NCI-H526 (cell line): ENCODE data around the gene TNNT2.
A peak's percentile ranks its signal among the peaks of the same experiment; 100 is the strongest.

ENCODE experiments used
- DNase-seq, 2 experiments: peaks; one replicate each; lab custom pipeline; 2025; lab: John Stamatoyannopoulos, UW

Gene TNNT2

DNA sequence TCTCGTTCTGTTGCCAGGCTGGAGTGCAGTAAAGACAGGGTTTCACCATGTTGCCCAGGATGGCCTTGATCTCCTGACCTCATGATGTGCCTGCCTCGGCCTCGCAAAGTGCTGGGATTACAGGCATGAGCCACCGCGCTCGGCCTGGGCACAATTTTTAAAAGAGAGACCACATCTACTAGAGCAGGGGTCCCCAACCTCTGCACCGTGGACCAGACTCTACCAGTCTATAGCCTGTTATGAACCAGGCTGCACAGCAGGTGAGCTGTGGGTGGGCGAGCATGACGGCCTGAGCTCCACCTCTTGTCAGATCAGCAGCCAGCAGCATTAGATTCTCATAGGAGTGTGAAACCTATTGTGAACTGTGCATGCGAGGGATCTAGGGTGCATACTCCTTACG, 20.8 kb downstream of the TNNT2 start:
- no peak for DNase-seq

- no peak for DNase-seq
Measured at GRCh38 chr1:201356236-201356635, 21.2 kb downstream of the TNNT2 start.

- DNase-seq, result no peak
Measured at GRCh38 chr1:201355471-201355870, 22.0 kb downstream of the TNNT2 start.

- DNase-seq, result no peak
Measured at GRCh38 chr1:201354901-201355295, 22.6 kb downstream of the TNNT2 start.

DNA sequence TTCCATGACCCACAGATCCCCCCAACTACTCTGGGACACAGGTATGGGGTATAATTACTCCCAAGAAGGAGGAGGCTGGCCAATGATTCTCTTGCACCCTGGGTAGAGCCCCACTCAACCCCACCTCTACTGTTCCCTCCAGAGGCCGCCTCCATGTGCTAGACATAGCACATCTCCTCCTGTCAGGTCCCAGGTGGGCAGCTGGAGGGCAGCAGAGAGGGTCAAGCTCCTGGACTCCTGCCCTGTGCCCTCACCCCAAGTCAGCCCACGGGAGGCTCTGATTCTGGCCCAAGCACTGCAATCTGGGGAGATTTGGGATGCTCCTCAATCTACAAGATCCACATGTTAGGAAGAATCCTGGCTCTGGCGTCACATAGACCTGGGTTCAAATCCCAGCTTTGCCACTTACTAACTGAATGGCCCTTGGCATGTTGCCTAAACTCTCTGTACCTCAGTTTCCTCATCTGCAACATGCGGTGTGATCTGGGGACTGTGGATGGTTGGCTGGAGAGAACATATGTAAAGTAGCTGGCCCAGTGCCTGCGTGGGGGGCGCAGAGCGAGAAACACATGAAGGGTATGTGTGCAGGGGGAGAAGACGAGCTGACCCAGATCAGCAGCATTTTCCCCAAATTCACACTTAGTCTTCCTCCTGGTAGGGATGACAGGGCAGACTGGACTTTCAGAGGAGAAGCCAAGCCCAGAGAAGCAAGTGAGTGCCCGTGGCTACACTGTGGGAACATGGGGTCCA, 23.2 kb downstream of the TNNT2 start:
- no peak for DNase-seq

- DNase-seq, result no peak
Measured at GRCh38 chr1:201353186-201353940, 24.1 kb downstream of the TNNT2 start.

GRCh38 chr1:201351617-201352016, 25.9 kb downstream of the TNNT2 start:
- no peak for DNase-seq

GRCh38 chr1:201350884-201351283, 26.6 kb downstream of the TNNT2 start:
- no peak for DNase-seq

DNA sequence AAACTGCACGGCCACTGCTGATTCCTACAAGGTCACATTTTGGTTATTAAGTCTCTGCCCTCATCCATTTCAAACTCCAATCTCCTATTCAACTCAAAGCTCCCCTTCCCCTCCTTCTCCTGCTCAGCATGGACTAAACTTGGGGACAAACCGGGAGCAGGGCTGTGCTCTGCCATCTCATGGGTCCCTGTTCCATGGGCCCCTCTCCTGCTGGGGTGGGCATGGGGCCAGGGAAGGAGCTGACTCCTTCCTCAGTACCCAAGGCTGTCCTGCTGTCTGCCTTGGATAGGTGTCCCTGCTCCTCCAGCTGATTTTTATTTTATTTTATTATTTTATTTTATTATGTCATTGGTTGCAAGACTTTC, 27.1 kb downstream of the TNNT2 start:
- no peak for DNase-seq

- DNase-seq, result no peak
Measured at GRCh38 chr1:201349092-201349491, 28.4 kb downstream of the TNNT2 start.

DNA sequence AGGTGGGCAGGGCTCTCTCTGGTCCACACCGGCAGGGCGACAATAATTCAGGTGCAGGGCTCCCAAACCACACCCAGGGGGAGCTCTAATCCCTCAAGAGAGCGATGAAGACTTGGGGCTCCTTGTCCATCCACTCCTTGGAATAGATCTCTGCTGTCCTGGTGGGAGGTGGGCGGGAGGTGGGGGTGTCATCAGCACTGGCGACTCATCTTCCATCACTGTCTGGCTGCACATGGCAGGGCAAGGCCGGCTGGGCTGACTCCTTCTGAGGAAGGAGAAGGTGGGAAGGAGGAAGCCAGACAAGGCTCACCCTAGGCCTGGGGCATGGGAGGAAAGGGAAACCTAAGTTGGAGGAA, 29.3 kb downstream of the TNNT2 start:
- DNase-seq, result peak in 1 of 2 experiments; percentile 61

DNA sequence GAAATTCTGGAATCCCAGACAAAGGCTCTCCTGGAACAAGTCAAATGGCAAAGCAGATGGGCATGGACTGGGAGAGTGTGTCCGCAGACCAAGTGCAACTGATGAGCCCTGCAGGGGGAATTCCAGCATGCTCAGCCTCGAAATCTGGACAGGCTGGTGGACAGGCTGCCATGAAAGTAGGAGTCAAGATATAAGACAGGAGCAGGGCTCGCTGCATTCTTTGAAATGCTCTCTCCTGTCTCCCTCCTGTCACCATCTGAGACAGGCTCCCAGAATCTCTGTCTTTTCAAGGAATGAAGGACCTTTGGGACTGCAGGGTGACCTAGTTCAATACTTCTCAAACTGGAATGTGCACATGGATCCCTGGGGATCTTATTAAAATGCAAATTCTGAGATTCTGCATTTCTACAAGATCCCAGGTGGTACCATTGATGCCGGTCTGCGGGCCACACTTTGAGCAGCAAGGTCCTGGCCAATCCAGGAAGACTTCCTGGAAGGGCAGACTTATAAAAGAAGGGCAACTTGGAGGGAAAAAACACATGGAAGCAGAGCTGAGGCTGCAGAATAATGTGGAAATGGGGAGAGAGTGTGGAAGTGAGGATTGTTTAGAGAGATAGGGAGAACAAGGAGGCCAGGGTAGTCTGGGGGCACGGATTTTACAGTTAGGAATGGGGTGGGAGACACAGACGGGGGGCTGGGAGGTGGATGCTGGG, 29.8 kb downstream of the TNNT2 start:
- no peak for DNase-seq

GRCh38 chr1:201346987-201347386, 30.5 kb downstream of the TNNT2 start:
- DNase-seq, result no peak

GRCh38 chr1:201346337-201346939, 31.0 kb downstream of the TNNT2 start:
- peak; percentile 1 to 23 for DNase-seq

DNA sequence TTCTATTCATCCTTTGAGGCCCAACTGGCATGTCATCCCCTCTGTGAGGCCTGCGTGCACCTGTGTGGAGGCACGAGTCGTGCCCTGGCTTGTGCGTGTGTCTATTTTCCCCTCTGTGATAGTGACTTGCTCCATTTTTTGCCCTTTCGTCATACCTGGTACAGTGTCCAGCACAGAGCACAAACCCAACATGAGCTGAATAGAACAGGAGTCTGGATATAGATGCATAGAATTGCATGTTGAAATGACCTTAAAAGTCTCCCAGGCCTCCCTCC, 32.5 kb downstream of the TNNT2 start:
- no peak for DNase-seq

DNA sequence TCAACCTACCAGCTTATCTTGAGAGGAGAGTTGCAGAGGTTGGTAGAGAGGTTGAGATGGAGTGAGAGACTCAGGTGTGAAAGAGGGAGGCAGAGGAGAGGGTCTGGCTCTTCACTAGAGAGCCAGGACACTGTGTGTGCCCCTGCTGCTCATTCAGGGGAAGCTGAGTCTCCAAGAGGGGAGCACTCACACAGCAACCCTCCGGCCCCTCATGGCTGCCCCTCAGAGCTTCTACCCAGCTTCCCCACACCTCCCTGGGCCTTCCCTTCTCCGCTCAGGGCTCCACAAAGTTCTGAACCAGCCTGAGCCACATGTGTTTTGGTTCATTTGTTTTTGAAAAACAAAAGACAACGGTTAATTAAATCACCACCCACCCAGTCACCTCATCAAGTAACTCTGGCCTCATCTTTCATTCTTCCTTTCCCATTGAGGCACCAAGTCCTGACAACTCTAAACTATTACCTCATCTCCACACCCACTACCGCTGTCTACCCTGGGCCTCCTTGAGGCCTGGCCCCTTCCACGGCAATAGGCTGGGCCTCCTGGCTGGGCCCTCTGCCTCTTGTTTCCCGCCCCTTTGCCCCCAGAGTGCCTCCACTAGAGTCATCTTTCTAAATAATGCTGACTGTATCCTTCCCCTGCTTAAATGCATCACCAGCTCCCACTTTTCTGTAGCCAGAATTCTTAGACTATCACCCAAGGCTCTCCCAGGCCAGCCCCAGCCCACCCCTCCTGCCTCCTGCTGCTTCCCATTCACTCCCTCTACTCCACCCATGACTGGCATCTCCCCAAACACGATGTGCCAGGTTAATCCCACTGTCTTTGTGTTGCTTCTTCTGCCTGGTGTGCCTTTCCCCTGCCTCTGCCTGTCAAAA, 33.0 kb downstream of the TNNT2 start:
- DNase-seq, result no peak

- no peak for DNase-seq
Measured at GRCh38 chr1:201341377-201341776, 36.1 kb downstream of the TNNT2 start.

DNA sequence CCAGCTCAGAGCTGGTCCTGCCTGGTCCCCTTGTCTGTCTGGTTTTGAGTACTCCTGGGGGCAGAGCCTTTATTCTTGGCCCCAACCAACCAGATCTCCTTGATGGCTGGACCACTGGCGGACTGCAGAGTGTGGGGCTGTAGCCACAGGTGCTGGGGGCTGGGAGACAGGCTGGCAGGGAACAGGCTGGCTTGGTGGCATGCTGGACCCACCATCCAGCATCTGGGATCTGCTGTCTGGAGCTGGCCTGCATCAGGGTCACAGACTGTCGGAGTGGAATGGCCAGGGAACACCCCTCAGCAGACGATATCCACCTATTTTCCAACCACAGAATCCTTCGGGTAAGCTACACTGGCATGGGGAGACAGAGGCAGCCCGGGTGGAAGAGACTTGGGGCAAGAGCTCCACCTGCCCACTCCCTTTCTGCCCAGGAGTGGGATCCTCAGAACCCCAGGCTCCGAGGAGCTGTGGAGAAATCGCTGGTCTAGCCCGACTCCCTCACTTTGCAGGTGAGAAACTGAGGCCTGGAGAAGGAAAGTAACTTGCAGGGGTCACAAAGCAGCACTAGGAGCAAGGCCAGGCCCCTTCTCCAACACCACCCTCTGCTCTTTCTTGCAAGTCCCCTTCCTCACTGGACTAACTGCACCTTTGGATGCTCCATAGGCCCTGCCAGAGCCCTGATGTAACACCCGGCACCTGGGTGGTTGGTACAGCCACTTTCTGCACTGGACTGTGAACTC, 40.6 kb downstream of the TNNT2 start:
- DNase-seq, result no peak

DNA sequence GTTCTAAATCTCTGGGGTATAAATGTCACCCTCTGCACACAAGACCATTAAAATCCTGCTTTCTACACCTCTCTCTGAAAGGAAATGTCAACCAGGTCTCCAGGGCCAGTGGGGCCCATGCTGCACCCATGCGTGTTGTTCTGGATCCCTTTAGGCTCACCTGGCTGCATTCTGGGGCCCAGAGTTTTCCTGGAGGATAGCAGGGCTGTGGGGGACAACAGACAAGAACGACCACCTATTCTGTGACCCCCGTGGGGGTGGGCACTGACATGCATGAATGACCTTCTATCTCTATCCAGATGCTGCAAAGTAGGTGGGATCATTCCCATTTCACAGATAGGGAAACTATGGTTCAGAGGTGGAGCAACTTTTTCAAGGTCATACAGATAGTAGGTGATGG, 41.6 kb downstream of the TNNT2 start:
- DNase-seq, result no peak

GRCh38 chr1:201335174-201335870, 42.2 kb downstream of the TNNT2 start:
- no peak for DNase-seq
